GM19455 (cell line): ENCODE data around the gene ATP2B1.

Experiments
- ATAC-seq: cut with Tn5 transposase; IDR thresholded peaks from one replicate; pipeline ENCODE4 v1.9.1; 2021; ENCODE audit not compliant: unreplicated experiment

ATP2B1 gene

GRCh38 chr12:89662623-89663022 lies 46.0 kb downstream of the ATP2B1 start:
- no peak for ATAC-seq

- no peak for ATAC-seq
Measured at GRCh38 chr12:89661706-89662330, 46.8 kb downstream of the ATP2B1 start.

DNA sequence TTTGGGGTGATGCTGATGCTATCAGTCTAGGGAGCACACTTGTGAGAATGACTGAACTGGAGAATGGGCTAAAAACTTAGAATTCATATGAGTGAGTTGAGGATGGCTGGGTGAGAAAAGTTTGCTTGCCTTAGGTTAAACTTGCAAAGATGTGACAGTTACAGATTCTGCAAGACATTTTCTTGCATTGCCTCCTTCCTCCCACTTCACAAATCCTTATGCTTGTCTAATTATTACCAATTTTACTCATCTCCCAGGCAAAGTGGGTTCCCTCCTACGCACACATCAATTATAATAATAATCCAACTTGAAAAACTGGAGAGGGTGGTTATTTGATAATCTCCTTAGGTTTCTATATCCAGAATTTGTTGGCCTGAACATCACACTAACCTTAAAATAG lies 50.9 kb downstream of the ATP2B1 start:
- no peak for ATAC-seq

- no peak for ATAC-seq
Measured at GRCh38 chr12:89657066-89657465, 51.6 kb downstream of the ATP2B1 start.

DNA sequence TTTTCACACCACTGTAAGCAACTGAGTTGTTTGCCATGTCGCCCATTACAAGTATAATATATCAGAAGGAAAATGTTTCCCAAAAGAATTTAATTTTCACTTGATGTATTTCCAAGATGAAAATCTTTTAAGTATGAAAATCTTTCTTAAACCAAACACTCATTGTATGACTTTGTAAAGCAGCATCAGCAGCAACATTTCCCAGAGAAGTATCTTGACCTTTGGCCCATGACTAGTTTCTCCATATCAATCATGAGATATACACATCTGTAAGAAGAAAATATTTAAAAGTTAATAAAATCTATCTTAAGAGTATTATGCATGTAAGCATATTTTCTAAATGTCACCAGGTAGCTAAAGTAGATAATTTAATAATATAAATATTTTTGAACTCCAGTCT lies 52.8 kb downstream of the ATP2B1 start:
- ATAC-seq, result no peak

DNA sequence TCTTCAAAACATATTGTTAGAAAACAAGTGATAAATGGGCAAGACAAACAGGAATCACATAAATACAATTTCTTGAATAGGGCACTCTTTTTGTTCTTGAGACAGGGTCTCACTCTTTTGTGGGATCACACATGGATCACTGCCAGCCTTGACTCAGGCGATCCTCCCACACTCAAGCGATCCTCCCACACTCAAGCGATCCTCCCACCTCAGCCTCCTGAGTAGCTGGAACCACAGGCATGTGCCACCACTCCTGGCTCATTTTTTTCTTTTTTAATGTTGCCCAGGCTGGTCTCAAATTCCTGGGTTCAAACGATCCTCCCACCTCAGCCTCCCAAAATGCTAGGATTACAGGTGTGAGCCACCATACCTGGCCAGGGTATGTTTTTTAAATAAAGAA lies 57.4 kb downstream of the ATP2B1 start:
- no peak for ATAC-seq

DNA sequence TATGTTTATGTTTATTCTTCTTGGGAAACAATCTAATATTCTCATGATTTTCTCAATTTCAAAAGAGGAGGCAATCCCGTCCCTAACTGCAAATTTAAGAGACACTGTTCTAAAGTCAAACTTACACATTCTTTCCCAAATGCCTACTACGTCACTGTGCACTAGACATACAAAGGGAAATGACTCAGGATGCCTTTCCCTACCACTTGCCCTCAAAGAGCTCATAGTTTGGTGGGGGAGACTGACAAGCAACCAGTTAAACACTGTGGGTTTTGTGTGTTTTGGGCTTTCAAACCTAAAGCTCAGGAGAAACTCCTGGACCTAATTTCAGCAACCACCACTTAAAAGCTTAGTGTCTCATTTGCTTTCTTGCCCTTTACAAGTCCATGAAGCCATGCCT lies 58.4 kb downstream of the ATP2B1 start:
- ATAC-seq, result no peak

DNA sequence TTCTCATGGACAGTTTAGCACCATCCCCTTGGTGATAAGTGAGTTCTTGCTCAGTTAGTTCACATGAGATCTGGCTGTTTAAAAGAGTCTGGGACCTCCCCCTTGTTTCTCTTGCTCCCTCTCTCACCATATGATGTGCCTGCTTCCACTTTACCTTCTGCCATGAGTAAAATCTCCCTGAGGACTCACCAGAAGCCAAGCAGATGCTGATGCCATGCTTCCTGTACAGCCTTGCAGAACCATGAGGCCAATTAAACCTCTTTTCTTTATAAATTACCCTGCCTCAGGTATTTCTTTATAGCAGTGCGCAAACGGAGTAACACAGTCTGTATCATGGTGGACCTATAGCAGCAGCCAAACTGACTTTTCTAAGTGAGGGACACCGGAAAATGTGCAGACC lies 58.8 kb downstream of the ATP2B1 start:
- ATAC-seq, result no peak

DNA sequence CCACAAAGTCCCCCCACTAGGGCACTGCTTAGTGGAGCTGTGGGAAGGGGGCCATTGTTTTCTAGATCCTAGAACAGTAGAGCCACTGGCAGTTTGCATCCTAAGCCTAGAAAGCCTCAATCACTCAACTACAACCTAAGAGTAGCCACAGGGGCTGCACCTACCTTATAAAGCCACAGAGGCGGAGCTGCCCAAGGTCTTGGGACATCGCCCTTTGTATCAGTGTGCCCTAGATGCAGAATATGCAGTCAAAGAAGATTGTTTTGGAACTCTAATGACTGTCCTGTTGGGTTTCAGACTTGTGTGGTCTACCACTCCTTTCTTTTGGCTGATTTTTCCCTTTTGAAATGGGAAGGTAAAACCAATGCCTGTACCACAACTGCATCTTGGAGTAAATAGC lies 59.5 kb downstream of the ATP2B1 start:
- no peak for ATAC-seq

DNA sequence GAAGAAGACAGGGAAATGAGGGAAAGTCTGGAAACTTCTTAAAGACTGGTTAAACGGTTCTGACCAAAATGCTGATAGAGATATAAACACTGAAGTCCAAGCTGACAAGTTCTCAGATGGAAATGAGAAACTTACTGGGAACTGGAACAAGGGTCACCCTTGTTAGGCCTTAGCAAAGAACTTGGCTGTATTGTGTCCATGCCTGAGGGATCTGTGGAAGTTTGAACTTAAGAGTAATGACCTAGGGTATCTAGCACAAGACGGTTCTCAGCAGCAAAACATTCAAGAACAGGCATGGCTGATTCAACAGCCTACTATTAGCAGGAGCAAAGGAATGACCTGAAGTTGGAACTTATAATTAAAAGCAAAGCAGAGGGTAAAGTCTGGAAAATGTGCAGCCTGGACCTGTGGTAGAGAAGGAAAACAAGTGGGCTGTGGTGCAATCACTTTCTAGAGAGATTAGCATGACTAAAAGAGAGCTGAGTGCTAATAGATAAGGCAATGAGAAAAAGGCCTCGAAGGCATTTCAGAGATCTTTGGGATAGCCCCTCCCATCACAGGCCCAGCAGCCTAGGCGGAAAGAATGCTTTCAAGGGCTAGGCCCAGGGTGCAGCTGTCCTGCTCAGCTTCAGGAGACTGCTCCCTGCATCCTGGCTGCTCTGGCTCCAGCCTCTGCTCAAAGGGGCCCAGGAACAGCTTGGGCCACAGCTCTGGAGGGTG lies 60.3 kb downstream of the ATP2B1 start:
- no peak for ATAC-seq

GRCh38 chr12:89645434-89645833 lies 63.2 kb downstream of the ATP2B1 start:
- ATAC-seq, result no peak

- no peak for ATAC-seq
Measured at GRCh38 chr12:89642959-89643358, 65.7 kb downstream of the ATP2B1 start.

DNA sequence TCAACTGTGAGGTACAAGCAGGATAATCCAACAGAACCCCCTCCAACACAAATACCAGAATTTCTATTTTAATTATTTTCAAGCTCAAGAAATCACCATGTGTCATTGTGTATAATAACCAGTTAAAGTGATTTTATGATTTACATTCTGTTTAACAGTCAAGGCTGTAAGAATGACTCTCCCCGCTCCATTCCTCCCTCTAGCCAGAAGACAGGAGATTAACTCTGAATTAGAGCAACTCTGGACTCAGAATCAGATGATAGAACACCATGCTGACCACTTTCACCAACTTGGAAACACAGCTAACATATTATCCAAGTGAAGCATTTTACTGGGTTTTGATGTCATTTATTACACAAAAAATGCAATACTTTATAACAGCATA lies 71.9 kb downstream of the ATP2B1 start:
- no peak for ATAC-seq

- ATAC-seq, result no peak
Measured at GRCh38 chr12:89636052-89636775, 72.4 kb downstream of the ATP2B1 start.

DNA sequence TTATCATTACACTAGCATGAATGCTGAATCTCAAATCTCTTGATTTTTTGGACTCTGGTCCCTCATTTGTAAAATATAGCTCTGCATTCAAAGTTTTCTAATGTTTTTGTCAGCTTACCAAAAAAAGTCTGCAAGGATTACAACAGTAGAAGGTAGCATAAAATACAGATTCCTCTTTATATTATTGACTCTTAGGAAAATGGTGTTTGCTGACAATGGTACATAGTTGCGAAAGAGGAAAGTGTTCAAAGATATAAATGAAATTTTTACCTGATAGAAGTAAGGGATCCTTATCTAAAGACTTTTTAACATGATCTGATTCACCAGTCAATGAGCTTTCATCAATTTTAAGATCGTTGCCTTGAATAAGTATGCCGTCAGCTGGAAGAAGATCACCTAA lies 74.1 kb downstream of the ATP2B1 start:
- no peak for ATAC-seq

GRCh38 chr12:89632778-89633177 lies 75.9 kb downstream of the ATP2B1 start:
- no peak for ATAC-seq

GRCh38 chr12:89622115-89622514 lies 86.5 kb downstream of the ATP2B1 start:
- ATAC-seq, result no peak

GRCh38 chr12:89621521-89621920 lies 87.1 kb downstream of the ATP2B1 start:
- ATAC-seq, result no peak

DNA sequence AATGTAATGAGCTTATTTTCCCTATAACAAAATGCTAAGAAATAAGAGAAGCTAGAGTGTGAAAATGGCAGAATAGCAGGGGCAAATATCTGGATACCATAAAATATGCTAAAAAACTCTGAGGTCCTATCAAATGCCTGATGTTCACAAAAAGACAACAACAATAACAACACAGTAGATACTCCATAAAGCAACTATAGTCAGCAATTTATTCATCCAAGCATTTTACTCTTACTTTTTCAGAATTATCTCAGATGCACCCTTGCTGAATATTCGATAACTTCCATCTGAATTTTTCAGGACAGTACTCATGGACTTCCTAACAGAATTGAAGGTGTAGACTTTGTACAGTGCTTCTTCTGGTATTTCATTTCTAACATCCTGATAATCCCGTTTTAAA lies 88.9 kb downstream of the ATP2B1 start:
- no peak for ATAC-seq

DNA sequence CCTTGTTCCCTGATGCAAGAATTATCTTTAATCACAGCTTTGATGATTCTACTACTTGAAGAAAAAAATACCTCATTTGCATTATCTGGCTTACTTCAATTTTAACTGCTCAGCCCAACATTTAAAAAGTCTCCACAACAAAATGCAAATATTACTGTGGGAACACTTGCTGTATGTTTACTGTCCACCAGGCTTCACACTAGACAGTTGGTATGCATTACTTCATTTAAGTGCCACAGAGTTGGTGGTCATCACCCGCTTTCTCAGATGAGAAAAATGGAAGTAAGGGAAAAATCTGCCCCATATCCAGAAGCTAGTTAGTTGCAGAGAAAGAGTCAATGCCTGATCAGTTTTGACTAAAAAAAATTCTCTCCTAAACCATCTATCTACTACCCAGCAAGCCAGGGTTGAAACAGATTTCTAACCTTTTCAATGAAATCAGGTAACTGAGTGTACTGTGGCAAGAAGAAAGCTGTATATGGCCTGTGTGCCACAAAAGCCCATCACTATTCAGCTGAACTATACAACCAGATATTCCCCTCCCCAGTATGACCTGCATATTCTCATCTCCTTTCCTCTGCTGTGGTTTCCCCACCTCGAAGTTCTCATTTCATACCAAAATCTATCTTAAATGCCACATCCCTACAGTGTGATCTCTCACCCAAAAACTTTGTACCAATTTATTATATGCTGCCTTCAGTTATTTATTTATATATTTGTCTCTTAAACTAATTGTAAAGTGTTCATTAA lies 90.3 kb downstream of the ATP2B1 start:
- ATAC-seq, result no peak

DNA sequence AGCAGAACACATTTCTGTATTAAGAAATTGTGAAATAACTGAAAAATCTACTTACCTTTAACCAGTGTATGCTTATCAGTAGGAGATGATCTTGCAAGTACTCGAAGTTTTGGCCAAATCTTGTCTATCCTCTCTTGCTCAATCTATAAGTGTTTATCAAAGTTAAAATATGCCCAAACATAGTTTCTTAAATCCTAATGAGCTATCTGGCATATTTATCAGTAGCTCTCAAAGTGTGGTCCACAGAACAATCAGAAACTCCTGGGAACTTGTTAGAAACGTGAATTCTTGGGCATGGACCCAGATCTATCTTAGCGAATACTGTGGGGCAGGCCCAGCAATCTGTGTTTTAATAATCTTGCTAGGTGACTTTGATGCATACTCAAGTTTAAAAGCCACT lies 98.3 kb downstream of the ATP2B1 start:
- ATAC-seq, result no peak

DNA sequence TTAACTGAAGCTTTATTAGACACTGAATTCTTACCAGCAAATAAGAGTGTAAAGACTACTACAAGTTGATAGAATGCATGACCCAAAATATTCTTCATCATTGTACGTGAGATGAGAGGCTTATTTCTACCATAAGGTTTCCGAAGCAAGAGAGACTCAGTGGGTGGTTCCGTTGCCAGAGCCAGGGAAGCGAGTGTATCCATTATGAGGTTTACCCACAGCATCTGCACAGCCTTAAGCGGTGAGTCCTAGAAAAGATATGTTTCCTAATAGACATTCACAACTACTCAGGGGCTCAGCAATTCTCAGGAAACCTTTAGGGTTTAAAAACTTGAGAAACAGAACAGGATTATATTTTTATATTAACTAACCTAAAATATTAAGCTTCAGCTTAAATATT lies 105.0 kb downstream of the ATP2B1 start:
- no peak for ATAC-seq
